K562 (cell line): ENCODE data around the gene PDCD6IP. TPM values are rescaled to one million over a fixed set of nuclear protein-coding genes. Genes with fewer than 3 reads are reported as not detected.
A peak's percentile ranks its signal among the peaks of the same experiment; 100 is the strongest.

Experiments used
- DNMT1 ChIP-seq: fragments of 450-650 bp; IDR thresholded peaks from 2 replicates; pipeline ENCODE4 v1.6.1; 2016; ENCODE audit warnings: antibody characterized with exemption, mild to moderate bottlenecking
- ESRRA ChIP-seq: fragments of 450-650 bp; IDR thresholded peaks from 2 replicates; pipeline ENCODE4 v1.6.1; 2014; ENCODE audit warnings: low read depth, mild to moderate bottlenecking, moderate library complexity, borderline replicate concordance
- ETV6 ChIP-seq, 3 experiments: fragments of 150-350 bp in 1 of 3; sonication (generic) in 1 of 3; formaldehyde crosslinking in 1 of 3; IDR thresholded peaks; 2 replicates each; pipeline versions ENCODE4 v1.6.1 to v1.8.0; 2014 to 2022; ENCODE audit warnings: borderline replicate concordance in 2 of 3, low read depth in 2 of 3, antibody characterized with exemption in 1 of 3, low read length in 1 of 3, mild to moderate bottlenecking in 1 of 3, missing genetic modification reagents in 1 of 3
- GATAD2B ChIP-seq: fragments of 450-650 bp; IDR thresholded peaks from 2 replicates; pipeline ENCODE4 v1.6.1; 2017; ENCODE audit warnings: mild to moderate bottlenecking, borderline replicate concordance
- KLF1 ChIP-seq: fragments of 450-650 bp; IDR thresholded peaks from 2 replicates; pipeline ENCODE4 v1.6.1; 2016; ENCODE audit warnings: missing genetic modification characterization, missing compliant biosample characterization
- MAFF ChIP-seq: IDR thresholded peaks from 2 replicates; pipeline ENCODE4 v1.6.1; 2012; ENCODE audit warnings: low read length, improper control_type of control experiment
- NCOA6 ChIP-seq: fragments of 450-650 bp; IDR thresholded peaks from 2 replicates; pipeline ENCODE4 v1.6.1; 2017; ENCODE audit warnings: mild to moderate bottlenecking
- NFE2 ChIP-seq: IDR thresholded peaks from 2 replicates; pipeline ENCODE4 v1.6.1; 2014; ENCODE audit warnings: antibody characterized with exemption, low read depth
- POLR3G ChIP-seq: IDR thresholded peaks from 2 replicates; pipeline ENCODE4 v1.6.1; 2011; ENCODE audit not compliant: insufficient read length, insufficient replicate concordance; ENCODE audit errors: extremely low read depth
- PRPF4 ChIP-seq: fragments of 200-400 bp; formaldehyde crosslinking; IDR thresholded peaks from one replicate; pipeline ENCODE4 v1.6.1; 2017; ENCODE audit warnings: low read length, low read depth, mild to moderate bottlenecking; ENCODE audit not compliant: insufficient read depth, poor library complexity, severe bottlenecking
- RFX7 ChIP-seq: fragments of 250-450 bp; sonication (Bioruptor Pico); IDR thresholded peaks from 2 replicates; pipeline ENCODE4 v1.5.1; 2021; ENCODE audit warnings: mild to moderate bottlenecking
- SMAD3 ChIP-seq: fragments of 450-650 bp; formaldehyde crosslinking; conservative IDR thresholded peaks from 2 replicates; pipeline ENCODE4 v1.4.0; 2020; ENCODE audit warnings: mild to moderate bottlenecking
- SMARCA5 ChIP-seq: fragments of 450-650 bp; IDR thresholded peaks from 2 replicates; pipeline ENCODE4 v1.6.1; 2016
- ZKSCAN8 ChIP-seq: fragments of 200-800 bp; sonication (Bioruptor generic); IDR thresholded peaks from 2 replicates; pipeline ENCODE4 v1.6.1; 2016; ENCODE audit warnings: missing genetic modification characterization, missing compliant biosample characterization
- ZNF318 ChIP-seq, 2 experiments: fragments of 450-650 bp; IDR thresholded peaks; 2 replicates each; pipeline ENCODE4 v1.6.1; 2016; ENCODE audit warnings: mild to moderate bottlenecking in 2 of 2, borderline replicate concordance in 1 of 2, low read depth in 1 of 2, moderate library complexity in 1 of 2
- ZNF347 ChIP-seq: fragments of 450-650 bp; formaldehyde crosslinking; IDR thresholded peaks from 2 replicates; pipeline ENCODE4 v1.4.0; 2020; ENCODE audit warnings: low read depth, mild to moderate bottlenecking, moderate library complexity
- ZNF76 ChIP-seq: fragments of 250-450 bp; sonication (Bioruptor Pico); IDR thresholded peaks from 2 replicates; pipeline ENCODE4 v1.4.0; 2020; ENCODE audit warnings: mild to moderate bottlenecking, moderate library complexity, borderline replicate concordance
- polyA plus RNA-seq, 8 experiments: library from polyadenylated mRNA; depleted of rRNA in 4 of 8; stranded (reverse) in 5 of 8; unstranded in 3 of 8; fragments of >200 nt; fragmentation: Nextera tagmentation in 2 of 8; fragmentation: Illumina TruSeq in 1 of 8; extraction: Ambion mirVana in 2 of 8; extraction: Trizol in 1 of 8; gene quantifications; 2 replicates each; pipeline versions ENCODE4 v1.2.1 to v1.2.3, GENCODE V29; 2011 to 2014; ENCODE audit warnings: inconsistent platforms in 1 of 8, missing spikeins in 1 of 8
- total RNA-seq, 7 experiments: library from RNA; depleted of rRNA in 6 of 7; stranded (reverse); fragments of >200 nt in 6 of 7; fragmentation: Illumina TruSeq in 2 of 7; extraction: Trizol in 2 of 7; gene quantifications; 2 replicates each; pipeline versions ENCODE4 v1.2.1 to v1.2.3, GENCODE V29; 2011 to 2021; ENCODE audit warnings: low replicate concordance in 1 of 7
- TF ChIP-seq, protein P1 (sequence below): sonication (generic); formaldehyde crosslinking; IDR thresholded peaks from 2 replicates; pipeline ENCODE4 v1.8.0; 2022; ENCODE audit warnings: missing genetic modification reagents, mild to moderate bottlenecking, borderline replicate concordance

Gene PDCD6IP
- total and polyA plus RNA-seq, 9 of the 15 experiments (the other 6 are each of a cell fraction or from before 2014, with no cell fraction given): 40.2 to 302 (median 122) TPM

- TF ChIP-seq, protein P1, sequence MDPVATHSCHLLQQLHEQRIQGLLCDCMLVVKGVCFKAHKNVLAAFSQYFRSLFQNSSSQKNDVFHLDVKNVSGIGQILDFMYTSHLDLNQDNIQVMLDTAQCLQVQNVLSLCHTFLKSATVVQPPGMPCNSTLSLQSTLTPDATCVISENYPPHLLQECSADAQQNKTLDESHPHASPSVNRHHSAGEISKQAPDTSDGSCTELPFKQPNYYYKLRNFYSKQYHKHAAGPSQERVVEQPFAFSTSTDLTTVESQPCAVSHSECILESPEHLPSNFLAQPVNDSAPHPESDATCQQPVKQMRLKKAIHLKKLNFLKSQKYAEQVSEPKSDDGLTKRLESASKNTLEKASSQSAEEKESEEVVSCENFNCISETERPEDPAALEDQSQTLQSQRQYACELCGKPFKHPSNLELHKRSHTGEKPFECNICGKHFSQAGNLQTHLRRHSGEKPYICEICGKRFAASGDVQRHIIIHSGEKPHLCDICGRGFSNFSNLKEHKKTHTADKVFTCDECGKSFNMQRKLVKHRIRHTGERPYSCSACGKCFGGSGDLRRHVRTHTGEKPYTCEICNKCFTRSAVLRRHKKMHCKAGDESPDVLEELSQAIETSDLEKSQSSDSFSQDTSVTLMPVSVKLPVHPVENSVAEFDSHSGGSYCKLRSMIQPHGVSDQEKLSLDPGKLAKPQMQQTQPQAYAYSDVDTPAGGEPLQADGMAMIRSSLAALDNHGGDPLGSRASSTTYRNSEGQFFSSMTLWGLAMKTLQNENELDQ: no peak
- TF ChIP-seq RFX7 (CRISPR knock-in tag) (no peak), POLR3G (no peak), ETV6 (IDR thresholded peaks at IDR 0.05; ENCODE audit: borderline replicate concordance in 1 of 2, low read depth in 2 of 2, low read length in 1 of 2) (peak; percentile 50 to 68; a peak in 2 of 4 replicates), ETV6 (CRISPR knock-in tag; IDR thresholded peaks at IDR 0.05; ENCODE audit: borderline replicate concordance) (no peak), DNMT1 (no peak), MAFF (peak; percentile 95), GATAD2B (no peak), ZNF347 (CRISPR knock-in tag) (no peak), NCOA6 (no peak), ZNF76 (CRISPR knock-in tag) (no peak), ZNF318 (IDR thresholded peaks at IDR 0.05; ENCODE audit: borderline replicate concordance in 1 of 2, low read depth in 1 of 2) (no peak), ESRRA (no peak), KLF1 (tag) (0 out of 2 replicates have a peak, but pooled peaks have one; percentile 13), ZKSCAN8 (CRISPR knock-in tag) (no peak), SMAD3 (no peak), SMARCA5 (no peak), PRPF4 (no peak), NFE2 (peak; percentile 62; the same call in 1 of the 2 replicates)
Measured at GRCh38 chr3:33807191-33807590, 8.8 kb downstream of the PDCD6IP start (continued).
